ENCODE measurements around the gene FBLN1. TPM values are rescaled to one million over a fixed set of nuclear protein-coding genes. Genes with fewer than 3 reads are reported as not detected.

The FBLN1 gene
- total RNA-seq, 1 experiment from 2014 or later: 23.4 TPM

GRCh38 chr22:45598596-45599217 lies 96.0 kb downstream of the FBLN1 start:
- no TSS peak for BruUV-seq (replicated peaks)

GRCh38 chr22:45599836-45600577 lies 97.3 kb downstream of the FBLN1 start:
- DNase-seq (ENCODE audit: low read depth, low spot score): no peak
- ChIA-PET RAD21 (ENCODE audit: low non-redundant PET in 1 of 2, low total read pairs in 2 of 2, uncharacterized antibody in 2 of 2, unreplicated experiment in 2 of 2) (interaction anchor here in 1 of 2 experiments (0.5 kb wide), 1 partner anchor 318 kb away, joined by 3 read pairs; no protein-coding TSS in a partner anchor), CTCF (no interaction called here), POLR2A (no interaction called here)
- Histone ChIP-seq H3K27me3 (ENCODE audit: insufficient read depth, low read length) (no peaks in the 10 kb centered on the region), H3K4me3 (replicated peaks in 1 of 2; ENCODE audit: low read depth in 1 of 2, low read length in 2 of 2) (no peak overlapping the region), H4K20me1 (ENCODE audit: insufficient read depth) (no peaks in the 10 kb centered on the region), H3K79me2 (ENCODE audit: insufficient read depth, low read length) (no peaks in the 10 kb centered on the region), H3K9ac (ENCODE audit: low read length) (no peak overlapping the region), H2AFZ (ENCODE audit: low read depth, low read length, poor library complexity, severe bottlenecking) (no peak overlapping the region), H3K27ac (ENCODE audit: low read depth, low read length) (no peak overlapping the region), H3K9me3 (ENCODE audit: control insufficient read depth in 1 of 2, insufficient read depth in 1 of 2, low read depth in 1 of 2, low read length in 2 of 2) (no peaks in the 10 kb centered on the region), H3K4me2 (ENCODE audit: low read length) (no peak overlapping the region), H3K4me1 (ENCODE audit: control insufficient read depth in 1 of 2, insufficient read depth in 2 of 2, low read length in 2 of 2) (peaks cover 30 to 32% of the 10 kb centered on the region in 2 experiments), H3K36me3 (ENCODE audit: control insufficient read depth in 1 of 2, insufficient read depth in 2 of 2, low read length in 2 of 2) (no peaks in the 10 kb centered on the region), H3K9me2 (ENCODE audit: insufficient read depth) (no peaks in the 10 kb centered on the region)
- TF ChIP-seq JUND (IDR thresholded peaks at IDR 0.05) (no peak), TCF7L2 (IDR thresholded peaks at IDR 0.05; ENCODE audit: borderline replicate concordance, extremely low read depth, insufficient read depth, insufficient read length) (no peak), ZFX (IDR thresholded peaks at IDR 0.05) (no peak), YY1 (IDR thresholded peaks at IDR 0.05; ENCODE audit: extremely low read depth, insufficient replicate concordance, low read depth, low read length) (no peak), EZH2phosphoT487 (IDR thresholded peaks at IDR 0.05; ENCODE audit: borderline replicate concordance) (no peak), RAD21 (IDR thresholded peaks at IDR 0.05; ENCODE audit: low read depth) (no peak), FOSL1 (IDR thresholded peaks at IDR 0.05; ENCODE audit: low read depth) (no peak), ZBTB33 (IDR thresholded peaks at IDR 0.05; ENCODE audit: extremely low read depth, insufficient replicate concordance, low read length) (no peak), SP1 (IDR thresholded peaks at IDR 0.05; ENCODE audit: low read depth) (no peak), MAX (IDR thresholded peaks at IDR 0.05) (no peak)
- intact Hi-C loops (cut with micrococcal nuclease): no loop called here
- BruUV-seq (replicated peaks): no TSS peak
- ATAC-seq: no peak

More at GRCh38 chr22:45598596-45599217, 96.0 kb downstream of the FBLN1 start:
- no peak overlapping the region for H3K9ac ChIP-seq (ENCODE audit: low read length)
- CTCF ChIA-PET: interaction anchor here (0.6 kb wide), 1 partner anchor 714 kb away, joined by 3 read pairs; no protein-coding TSS in a partner anchor
- no peak overlapping the region for H2AFZ ChIP-seq (ENCODE audit: low read depth, low read length, poor library complexity, severe bottlenecking)
- POLR2A ChIA-PET: no interaction called here
- intact Hi-C loops (cut with micrococcal nuclease): no loop called here
- ATAC-seq: no peak
- DNase-seq (ENCODE audit: low read depth, low spot score): no peak
- H3K36me3 ChIP-seq (ENCODE audit: control insufficient read depth in 1 of 2, insufficient read depth in 2 of 2, low read length in 2 of 2): no peaks in the 10 kb centered on the region
- RAD21 ChIA-PET (ENCODE audit: low non-redundant PET in 1 of 2, low total read pairs in 2 of 2, uncharacterized antibody in 2 of 2, unreplicated experiment in 2 of 2): no interaction called here
- H3K27ac ChIP-seq (ENCODE audit: low read depth, low read length): no peak overlapping the region
- no peak overlapping the region for H3K4me3 ChIP-seq (replicated peaks in 1 of 2; ENCODE audit: low read depth in 1 of 2, low read length in 2 of 2)
- peaks cover 17 to 19% of the 10 kb centered on the region in 2 experiments for H3K4me1 ChIP-seq (ENCODE audit: control insufficient read depth in 1 of 2, insufficient read depth in 2 of 2, low read length in 2 of 2)
- H4K20me1 ChIP-seq (ENCODE audit: insufficient read depth): no peaks in the 10 kb centered on the region
- no peaks in the 10 kb centered on the region for H3K27me3 ChIP-seq (ENCODE audit: insufficient read depth, low read length)
- H3K9me2 ChIP-seq (ENCODE audit: insufficient read depth): no peaks in the 10 kb centered on the region
- no peaks in the 10 kb centered on the region for H3K79me2 ChIP-seq (ENCODE audit: insufficient read depth, low read length)
- H3K9me3 ChIP-seq (ENCODE audit: control insufficient read depth in 1 of 2, insufficient read depth in 1 of 2, low read depth in 1 of 2, low read length in 2 of 2): no peaks in the 10 kb centered on the region
- no peak overlapping the region for H3K4me2 ChIP-seq (ENCODE audit: low read length)
- TF ChIP-seq ATF3 (IDR thresholded peaks at IDR 0.05): no peak

All from HCT116 (cell line).